HUES48 (cell line): Measurements from ENCODE around the gene TNRC6C.
"Not testable (repeated sequence)": the region's sequence is repeated elsewhere in the genome, so short reads cannot be mapped to it uniquely, and the experiment has no call there.

ENCODE experiments used
- H3K27ac ChIP-seq: one replicate; pipeline ENCODE4 v1.7.0; 2013; ENCODE audit warnings: low read depth, low read length, inconsistent platforms
- H3K27me3 ChIP-seq: 2 replicates; pipeline ENCODE4 v1.6.1; 2013; ENCODE audit warnings: mild to moderate bottlenecking, low read length; ENCODE audit not compliant: control insufficient read depth, insufficient read depth
- H3K36me3 ChIP-seq: 2 replicates; pipeline ENCODE4 v1.6.1; 2013; ENCODE audit warnings: low read length; ENCODE audit not compliant: control insufficient read depth, insufficient read depth
- H3K4me1 ChIP-seq: 2 replicates; pipeline ENCODE4 v1.6.1; 2013; ENCODE audit warnings: mild to moderate bottlenecking, low read length; ENCODE audit not compliant: control insufficient read depth, insufficient read depth
- H3K4me3 ChIP-seq: 2 replicates; pipeline ENCODE4 v1.5.1; 2013; ENCODE audit warnings: mild to moderate bottlenecking, low read depth, low read length
- H3K9ac ChIP-seq: 2 replicates; pipeline ENCODE4 v1.6.1; 2013; ENCODE audit warnings: mild to moderate bottlenecking, low read depth, low read length, moderate library complexity
- H3K9me3 ChIP-seq: 2 replicates; pipeline ENCODE4 v1.6.1; 2013; ENCODE audit warnings: low read length; ENCODE audit not compliant: control insufficient read depth, insufficient read depth

TNRC6C gene

GRCh38 chr17:78135858-78136500 is 177.5 kb downstream of the TNRC6C start:
- Histone ChIP-seq H3K4me1 (0 out of 2 replicates have a peak, but pooled peaks cover 5% of the 10 kb centered on the region), H3K4me3 (no peak overlapping the region), H3K27ac (no peak overlapping the region), H3K27me3 (peaks cover 28% of the 10 kb centered on the region), H3K36me3 (no peaks in the 10 kb centered on the region), H3K9ac (no peak overlapping the region), H3K9me3 (no peaks in the 10 kb centered on the region)

GRCh38 chr17:78137392-78138203 is 179.1 kb downstream of the TNRC6C start:
- Histone ChIP-seq H3K9me3 (no peaks in the 10 kb centered on the region), H3K36me3 (no peaks in the 10 kb centered on the region), H3K4me3 (no peak overlapping the region), H3K27me3 (peaks cover 16% of the 10 kb centered on the region), H3K9ac (no peak overlapping the region), H3K27ac (no peak overlapping the region), H3K4me1 (0 out of 2 replicates have a peak, but pooled peaks cover 2% of the 10 kb centered on the region)

- H3K36me3 ChIP-seq: no peaks in the 10 kb centered on the region
- H3K4me3 ChIP-seq: no peak overlapping the region
- no peaks in the 10 kb centered on the region for H3K4me1 ChIP-seq
- no peak overlapping the region for H3K9ac ChIP-seq
- H3K27ac ChIP-seq: no peak overlapping the region
- H3K9me3 ChIP-seq: no peaks in the 10 kb centered on the region
- peaks cover 8% of the 10 kb centered on the region for H3K27me3 ChIP-seq
These were observed 179.9 kb downstream of the TNRC6C start for GRCh38 chr17:78138204-78139060.

- H3K9me3 ChIP-seq, H3K36me3 ChIP-seq, H3K4me1 ChIP-seq, H3K27ac ChIP-seq, H3K9ac ChIP-seq, H3K27me3 ChIP-seq, H3K4me3 ChIP-seq: not testable (repeated sequence)
These were observed 181.3 kb downstream of the TNRC6C start for GRCh38 chr17:78139861-78140168.

- H3K4me3 ChIP-seq: peak overlapping the region; percentile 37
- H3K4me1 ChIP-seq: no peaks in the 10 kb centered on the region
- H3K27me3 ChIP-seq: no peaks in the 10 kb centered on the region
- no peak overlapping the region for H3K9ac ChIP-seq
- H3K9me3 ChIP-seq: no peaks in the 10 kb centered on the region
- H3K36me3 ChIP-seq: no peaks in the 10 kb centered on the region
- no peak overlapping the region for H3K27ac ChIP-seq
These were observed 181.9 kb downstream of the TNRC6C start for GRCh38 chr17:78140169-78141051.

- Histone ChIP-seq H3K27ac (no peak overlapping the region), H3K4me1 (no peaks in the 10 kb centered on the region), H3K4me3 (no peak overlapping the region), H3K9me3 (no peaks in the 10 kb centered on the region), H3K9ac (no peak overlapping the region), H3K36me3 (no peaks in the 10 kb centered on the region), H3K27me3 (no peaks in the 10 kb centered on the region)
These were observed 183.1 kb downstream of the TNRC6C start for GRCh38 chr17:78141437-78142118.

- no peaks in the 10 kb centered on the region for H3K4me1 ChIP-seq
These were observed 183.8 kb downstream of the TNRC6C start for GRCh38 chr17:78142119-78142861.

GRCh38 chr17:78143214-78144146 is 185.0 kb downstream of the TNRC6C start:
- H3K4me3 ChIP-seq: no peak overlapping the region
- no peaks in the 10 kb centered on the region for H3K36me3 ChIP-seq
- H3K4me1 ChIP-seq: no peaks in the 10 kb centered on the region
- no peaks in the 10 kb centered on the region for H3K9me3 ChIP-seq
- no peaks in the 10 kb centered on the region for H3K27me3 ChIP-seq
- no peak overlapping the region for H3K27ac ChIP-seq
- H3K9ac ChIP-seq: no peak overlapping the region

More at GRCh38 chr17:78142119-78142861, 183.8 kb downstream of the TNRC6C start:
- Histone ChIP-seq H3K27me3 (no peaks in the 10 kb centered on the region), H3K36me3 (no peaks in the 10 kb centered on the region), H3K4me3 (no peak overlapping the region), H3K9me3 (no peaks in the 10 kb centered on the region), H3K27ac (no peak overlapping the region), H3K9ac (no peak overlapping the region)

GRCh38 chr17:78144147-78144719 is 185.7 kb downstream of the TNRC6C start:
- H3K36me3 ChIP-seq: no peaks in the 10 kb centered on the region
- H3K4me3 ChIP-seq: no peak overlapping the region
- H3K4me1 ChIP-seq: no peaks in the 10 kb centered on the region
- no peak overlapping the region for H3K27ac ChIP-seq
- no peaks in the 10 kb centered on the region for H3K9me3 ChIP-seq
- H3K27me3 ChIP-seq: no peaks in the 10 kb centered on the region
- H3K9ac ChIP-seq: no peak overlapping the region
